Osteoblast (primary cell): ENCODE data around the gene DOCK1. TPM values are rescaled to one million over a fixed set of nuclear protein-coding genes. Genes with fewer than 3 reads are reported as not detected.

Experiments used
- DNase-seq: peaks from one replicate; pipeline ENCODE4 v3.0.0; 2011; ENCODE audit warnings: low spot score, mixed read lengths; ENCODE audit not compliant: insufficient read length; ENCODE audit errors: missing footprints
- H2AFZ ChIP-seq: 2 replicates; pipeline ENCODE4 v1.6.0; 2011; ENCODE audit warnings: mild to moderate bottlenecking, low read length
- H3K27ac ChIP-seq: 2 replicates; pipeline ENCODE4 v1.5.1; 2011; ENCODE audit warnings: mild to moderate bottlenecking, low read depth, low read length, moderate library complexity
- H3K27me3 ChIP-seq: 2 replicates; pipeline ENCODE4 v1.6.0; 2012; ENCODE audit warnings: mild to moderate bottlenecking, control low read depth, inconsistent platforms, low read length, moderate library complexity; ENCODE audit not compliant: insufficient read depth
- H3K36me3 ChIP-seq: 2 replicates; pipeline ENCODE4 v1.5.1; 2011; ENCODE audit warnings: mild to moderate bottlenecking, low read length, control low read depth, moderate library complexity; ENCODE audit not compliant: insufficient read depth
- H3K4me1 ChIP-seq: 2 replicates; pipeline ENCODE4 v1.5.1; 2011; ENCODE audit warnings: mild to moderate bottlenecking, low read length, control low read depth, moderate library complexity; ENCODE audit not compliant: insufficient read depth
- H3K4me2 ChIP-seq: 2 replicates; pipeline ENCODE4 v1.6.0; 2011; ENCODE audit warnings: mild to moderate bottlenecking, low read length; ENCODE audit not compliant: insufficient read depth
- H3K4me3 ChIP-seq: fragments of 200-600 bp; sonication (generic); 3 replicates; pipeline ENCODE4 v1.5.1; 2012; ENCODE audit warnings: mild to moderate bottlenecking, low read length, inconsistent platforms; ENCODE audit not compliant: insufficient read depth
- H3K79me2 ChIP-seq: 2 replicates; pipeline ENCODE4 v1.6.0; 2012; ENCODE audit warnings: mild to moderate bottlenecking, low read length, control low read depth, inconsistent platforms; ENCODE audit not compliant: insufficient read depth
- H3K9me3 ChIP-seq: 2 replicates; pipeline ENCODE4 v1.5.1; 2011; ENCODE audit warnings: low read depth, low read length, control low read depth
- H4K20me1 ChIP-seq: 2 replicates; pipeline ENCODE4 v1.6.0; 2012; ENCODE audit warnings: mild to moderate bottlenecking, low read length, control low read depth; ENCODE audit not compliant: insufficient read depth
- total RNA-seq: library from RNA; depleted of rRNA; stranded (reverse); fragments of >200 nt; gene quantifications from 2 replicates; pipeline ENCODE4 v1.2.3, GENCODE V29; 2012
- TF ChIP-seq, protein P1 (sequence below): IDR thresholded peaks from 2 replicates; pipeline ENCODE4 v1.5.1; 2011; ENCODE audit warnings: mild to moderate bottlenecking, low read depth, low read length, moderate library complexity; ENCODE audit errors: extremely low read depth

DOCK1 gene
- total RNA-seq, 1 donor, result 80.3 TPM

DNA sequence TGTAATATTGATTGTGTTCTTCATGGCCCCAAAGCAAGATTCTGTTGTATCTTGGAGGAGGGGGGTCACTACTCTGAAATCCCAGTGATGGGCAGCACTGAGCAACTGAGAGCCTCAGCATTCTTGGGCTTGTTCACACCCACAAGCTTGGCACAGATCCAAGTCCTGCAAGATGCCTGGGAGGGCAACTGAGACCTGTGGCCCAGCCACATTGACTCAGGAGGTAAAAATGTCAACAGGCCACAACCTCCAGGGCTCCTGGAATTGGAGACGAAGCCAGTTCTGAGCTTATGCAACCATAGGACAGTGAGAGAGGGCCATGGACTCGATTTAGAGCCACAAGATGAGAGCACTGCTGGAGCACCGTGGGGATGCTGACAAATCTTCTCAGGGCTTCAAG, 3.1 kb upstream of the DOCK1 start:
- H3K9me3 ChIP-seq, result no peaks in the 10 kb centered on the region
- H3K27me3 ChIP-seq, result no peaks in the 10 kb centered on the region
- no peak overlapping the region for H2AFZ ChIP-seq
- H3K4me1 ChIP-seq, result peaks cover 17% of the 10 kb centered on the region
- H3K36me3 ChIP-seq, result no peaks in the 10 kb centered on the region
- H3K4me3 ChIP-seq, result no peak overlapping the region
- no peak overlapping the region for H3K27ac ChIP-seq
- peaks cover 15% of the 10 kb centered on the region for H3K79me2 ChIP-seq
- DNase-seq, result peak; percentile 91
- H3K4me2 ChIP-seq, result no peak overlapping the region
- H4K20me1 ChIP-seq, result peaks cover 9% of the 10 kb centered on the region
- TF ChIP-seq, protein P1, sequence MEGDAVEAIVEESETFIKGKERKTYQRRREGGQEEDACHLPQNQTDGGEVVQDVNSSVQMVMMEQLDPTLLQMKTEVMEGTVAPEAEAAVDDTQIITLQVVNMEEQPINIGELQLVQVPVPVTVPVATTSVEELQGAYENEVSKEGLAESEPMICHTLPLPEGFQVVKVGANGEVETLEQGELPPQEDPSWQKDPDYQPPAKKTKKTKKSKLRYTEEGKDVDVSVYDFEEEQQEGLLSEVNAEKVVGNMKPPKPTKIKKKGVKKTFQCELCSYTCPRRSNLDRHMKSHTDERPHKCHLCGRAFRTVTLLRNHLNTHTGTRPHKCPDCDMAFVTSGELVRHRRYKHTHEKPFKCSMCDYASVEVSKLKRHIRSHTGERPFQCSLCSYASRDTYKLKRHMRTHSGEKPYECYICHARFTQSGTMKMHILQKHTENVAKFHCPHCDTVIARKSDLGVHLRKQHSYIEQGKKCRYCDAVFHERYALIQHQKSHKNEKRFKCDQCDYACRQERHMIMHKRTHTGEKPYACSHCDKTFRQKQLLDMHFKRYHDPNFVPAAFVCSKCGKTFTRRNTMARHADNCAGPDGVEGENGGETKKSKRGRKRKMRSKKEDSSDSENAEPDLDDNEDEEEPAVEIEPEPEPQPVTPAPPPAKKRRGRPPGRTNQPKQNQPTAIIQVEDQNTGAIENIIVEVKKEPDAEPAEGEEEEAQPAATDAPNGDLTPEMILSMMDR, result peak; percentile 41

DNA sequence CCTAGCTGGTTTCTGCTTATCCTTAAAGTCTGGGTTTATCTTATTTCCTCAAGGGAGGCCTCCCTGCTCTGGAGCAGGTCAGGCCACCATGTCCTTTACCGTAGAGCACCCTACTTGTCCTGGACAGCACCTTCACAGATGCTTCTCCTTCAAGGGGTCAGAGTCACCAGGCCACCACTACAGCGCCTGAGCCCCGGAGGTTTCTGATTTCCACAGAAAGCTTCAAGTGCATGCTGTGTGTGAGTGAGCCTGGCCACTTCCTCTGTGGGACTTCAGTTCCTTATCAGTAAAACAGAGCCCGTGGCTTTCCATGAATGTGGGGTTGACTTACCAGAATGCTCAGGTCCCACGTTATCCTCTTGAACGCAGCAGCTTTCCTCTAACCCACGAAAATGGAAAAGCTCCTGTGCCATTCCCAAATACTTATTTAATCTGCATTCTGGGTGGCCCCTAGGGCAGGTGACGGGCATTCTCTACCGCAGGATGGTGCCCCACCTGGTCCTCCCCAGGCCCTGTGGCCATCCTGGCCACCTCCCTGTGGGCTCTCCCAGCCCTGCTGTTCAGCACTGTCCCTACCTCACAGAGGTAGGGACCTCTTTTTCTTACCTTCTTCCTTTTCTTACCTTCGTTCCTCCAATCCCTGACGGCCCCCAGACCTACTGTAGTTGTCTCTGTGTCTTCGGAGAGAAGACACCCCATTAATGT, 1.4 kb upstream of the DOCK1 start:
- Histone ChIP-seq H2AFZ (no peak overlapping the region), H3K4me2 (no peak overlapping the region), H3K36me3 (no peaks in the 10 kb centered on the region), H3K79me2 (peaks cover 31% of the 10 kb centered on the region), H3K27me3 (no peaks in the 10 kb centered on the region), H4K20me1 (peaks cover 22% of the 10 kb centered on the region), H3K27ac (no peak overlapping the region), H3K4me1 (peaks cover 21% of the 10 kb centered on the region), H3K4me3 (no peak overlapping the region), H3K9me3 (no peaks in the 10 kb centered on the region)
- no peak for DNase-seq
- TF ChIP-seq, protein P1, result no peak

DNA sequence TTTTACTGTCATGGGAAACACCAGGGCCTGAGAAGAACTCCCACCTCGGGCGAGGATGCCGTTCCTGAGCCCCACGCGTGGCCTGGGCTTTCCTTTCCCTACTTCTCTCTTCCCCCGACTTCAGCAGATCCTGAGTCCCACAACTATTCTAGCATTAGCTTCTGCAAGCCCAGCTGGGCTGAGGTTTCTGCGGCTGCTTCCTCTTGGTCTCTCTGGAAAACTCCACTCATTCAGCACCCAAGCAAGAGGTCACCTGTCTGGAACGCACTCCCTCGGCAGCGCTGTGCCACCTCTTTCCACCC, 761 bp upstream of the DOCK1 start:
- H3K4me3 ChIP-seq, result peak overlapping the region; percentile 78
- peaks cover 21% of the 10 kb centered on the region for H3K4me1 ChIP-seq
- no peaks in the 10 kb centered on the region for H3K27me3 ChIP-seq
- TF ChIP-seq, protein P1, result no peak
- H3K36me3 ChIP-seq, result no peaks in the 10 kb centered on the region
- H3K27ac ChIP-seq, result peak overlapping the region; percentile 44
- peaks cover 37% of the 10 kb centered on the region for H3K79me2 ChIP-seq
- H4K20me1 ChIP-seq, result peaks cover 27% of the 10 kb centered on the region
- H3K4me2 ChIP-seq, result peak overlapping the region; percentile 90
- H3K9me3 ChIP-seq, result no peaks in the 10 kb centered on the region
- peak overlapping the region; percentile 81 for H2AFZ ChIP-seq
- no peak for DNase-seq

DNA sequence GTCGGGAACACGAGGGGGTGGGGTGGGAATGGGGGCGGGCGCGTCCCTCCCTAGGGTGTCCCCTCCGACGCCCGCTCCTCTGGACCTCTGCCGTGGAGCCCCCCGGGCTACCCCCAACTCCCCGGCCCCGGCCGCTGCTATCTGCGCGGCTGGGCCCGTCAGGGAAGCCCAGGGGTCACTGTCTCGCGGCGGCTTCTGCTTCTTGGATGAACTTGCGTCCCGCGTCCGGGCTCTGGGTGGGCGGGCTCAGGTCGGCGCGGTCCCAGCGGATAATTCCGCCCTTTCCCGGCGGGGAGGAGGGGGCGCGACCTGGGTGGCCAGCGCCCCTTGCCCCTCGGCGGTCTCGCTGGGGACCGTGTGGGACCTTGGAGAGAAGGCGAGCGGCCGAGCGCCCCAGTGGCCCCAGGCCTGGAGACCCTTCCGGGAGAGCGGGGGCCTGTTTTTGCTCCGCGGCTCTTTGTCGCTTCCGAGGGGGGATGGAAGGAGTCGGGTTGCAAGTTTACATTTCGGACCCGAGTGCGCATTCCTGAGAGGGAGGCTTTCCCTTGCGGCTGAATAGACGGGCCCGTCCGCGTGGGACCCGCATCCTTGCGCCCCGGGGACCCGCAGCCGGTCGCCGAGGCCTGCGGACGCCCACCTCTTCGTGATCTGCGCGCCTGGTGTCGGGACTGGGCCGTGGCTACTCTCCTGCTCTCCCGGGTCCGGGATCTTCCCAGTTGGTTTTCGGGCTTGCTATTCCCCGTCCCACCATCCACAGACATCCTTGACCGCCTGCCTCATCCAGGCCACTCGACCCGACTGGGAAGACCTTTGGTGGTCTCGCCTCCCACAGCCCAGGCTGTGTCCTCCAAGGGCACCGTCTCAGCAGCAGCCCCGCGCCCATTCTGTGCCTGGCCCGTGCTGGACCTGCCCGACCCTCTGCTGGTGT, 812 bp downstream of the DOCK1 start:
- Histone ChIP-seq H3K36me3 (no peaks in the 10 kb centered on the region), H3K4me1 (peaks cover 21% of the 10 kb centered on the region), H3K4me2 (peak overlapping the region; percentile 81), H3K4me3 (peak overlapping the region; percentile 78), H2AFZ (peak overlapping the region; percentile 80), H3K9me3 (no peaks in the 10 kb centered on the region), H3K79me2 (peaks cover 53% of the 10 kb centered on the region), H4K20me1 (peaks cover 37% of the 10 kb centered on the region), H3K27me3 (no peaks in the 10 kb centered on the region), H3K27ac (peak overlapping the region; percentile 39)
- peak; percentile 95 for DNase-seq
- TF ChIP-seq, protein P1, result no peak
